K562 (cell line): ENCODE data around the gene NPAS3. TPM values are rescaled to one million over a fixed set of nuclear protein-coding genes. Genes with fewer than 3 reads are reported as not detected.

Experiments used
- ATAC-seq: fragments of 200-7000 bp; cut with Tn5 transposase; 3 replicates; pipeline ENCODE4 v1.9.1; 2020; ENCODE audit warnings: moderate library complexity
- BruUV-seq: library from RNA; stranded (reverse); fragments of 400-500 nt; replicated peaks from 2 replicates; lab custom pipeline; 2021; lab: Mats Ljungman, UMichigan
- CTCF ChIA-PET: fragments of 300-600 bp; formaldehyde crosslinking; extraction: SDS; loops from one replicate; lab custom pipeline; 2021; ENCODE audit warnings: low intra/inter-chr PET ratio; lab: Yijun Ruan, JAX
- POLR2A ChIA-PET: fragments of 300-600, 350-650 bp; sonication (Branson Sonifier 250); formaldehyde crosslinking; extraction: SDS; loops from one replicate; lab custom pipeline; 2021; ENCODE audit warnings: antibody characterized with exemption, inconsistent platforms; lab: Yijun Ruan, JAX
- DNase-seq, 4 experiments: peaks; one replicate each; pipeline versions ENCODE4 v3.0.0 to v3.0.0-alpha.2; 2011 to 2018; ENCODE audit warnings: low spot score in 3 of 4, mixed read lengths in 3 of 4; ENCODE audit errors: extremely low read depth in 1 of 4
- FAIRE-seq: peaks from 2 replicates; lab custom pipeline; 2011; peaks lifted over from hg19 to GRCh38; lab: Jason Lieb, UNC
- H2AFZ ChIP-seq: 2 replicates; pipeline ENCODE4 v1.6.0; 2011; ENCODE audit warnings: low read depth, low read length, control low read depth, inconsistent platforms
- H3K27ac ChIP-seq: fragments of 200-600 bp; 3 replicates; pipeline ENCODE4 v1.8.0; 2011; ENCODE audit warnings: low read depth, mild to moderate bottlenecking, control low read depth, inconsistent platforms, low read length, moderate library complexity, mixed read lengths; ENCODE audit errors: extremely low read depth
- H3K27me3 ChIP-seq, 2 experiments: fragments of 300-600 bp in 1 of 2; 2 replicates in 1 of 2; 3 replicates in 1 of 2; pipeline versions ENCODE4 v1.6.0 to v1.8.0; 2011; ENCODE audit warnings: inconsistent platforms in 2 of 2, low read length in 2 of 2, mild to moderate bottlenecking in 1 of 2, mixed read lengths in 1 of 2, moderate library complexity in 1 of 2; ENCODE audit not compliant: control insufficient read depth in 2 of 2, insufficient read depth in 2 of 2
- H3K36me3 ChIP-seq: fragments of 300-600 bp; 3 replicates; pipeline ENCODE4 v1.8.0; 2011; ENCODE audit warnings: mild to moderate bottlenecking, low read length, inconsistent platforms; ENCODE audit not compliant: control insufficient read depth, insufficient read depth
- H3K4me1 ChIP-seq, 2 experiments: fragments of 200-600 bp in 1 of 2; replicated peaks in 1 of 2; 2 replicates in 1 of 2; 3 replicates in 1 of 2; pipeline versions ENCODE4 v1.5.1 to v1.8.0; 2011; ENCODE audit warnings: inconsistent platforms in 2 of 2, low read length in 2 of 2, mild to moderate bottlenecking in 1 of 2, mixed read lengths in 1 of 2, moderate library complexity in 1 of 2; ENCODE audit not compliant: control insufficient read depth in 2 of 2, insufficient read depth in 2 of 2
- H3K4me2 ChIP-seq: 2 replicates; pipeline ENCODE4 v1.6.1; 2011; ENCODE audit warnings: low read length, control low read depth, inconsistent platforms, mixed read lengths; ENCODE audit not compliant: insufficient read depth
- H3K4me3 ChIP-seq: fragments of 200-600 bp; sonication (generic), shearing (Covaris generic); 2 replicates; pipeline ENCODE4 v1.5.1; 2016; ENCODE audit warnings: control low read depth, inconsistent platforms
- H3K79me2 ChIP-seq: fragments of 200-600 bp; 3 replicates; pipeline ENCODE4 v1.8.0; 2011; ENCODE audit warnings: low read length, inconsistent platforms; ENCODE audit not compliant: control insufficient read depth, insufficient read depth
- H3K9ac ChIP-seq, 2 experiments: 2 replicates each; pipeline versions ENCODE4 v1.6.0 to v1.6.1; 2011; ENCODE audit warnings: low read depth in 2 of 2, low read length in 2 of 2, control low read depth in 1 of 2, inconsistent platforms in 1 of 2, mild to moderate bottlenecking in 1 of 2, mixed read lengths in 1 of 2; ENCODE audit not compliant: insufficient read depth in 1 of 2
- H3K9me1 ChIP-seq: one replicate; pipeline ENCODE4 v1.6.0; 2011; ENCODE audit warnings: inconsistent platforms, mild to moderate bottlenecking, low read length, moderate library complexity; ENCODE audit not compliant: control insufficient read depth, insufficient read depth
- H3K9me3 ChIP-seq: replicated peaks from 2 replicates; pipeline ENCODE4 v1.5.1; 2011; ENCODE audit warnings: low read depth, low read length, inconsistent platforms; ENCODE audit not compliant: control insufficient read depth, insufficient read depth
- H4K20me1 ChIP-seq: replicated peaks from 2 replicates; pipeline ENCODE4 v1.6.1; 2011; ENCODE audit warnings: low read length, inconsistent platforms, mixed read lengths; ENCODE audit not compliant: control insufficient read depth, insufficient read depth
- CC2D1A ChIP-seq: fragments of 450-650 bp; IDR thresholded peaks from 2 replicates; pipeline ENCODE4 v1.6.1; 2017; ENCODE audit warnings: mild to moderate bottlenecking
- CREB1 ChIP-seq, 2 experiments: sonication (generic) in 1 of 2; formaldehyde crosslinking in 1 of 2; IDR thresholded peaks; 2 replicates each; pipeline versions ENCODE4 v1.6.1 to v1.8.0; 2012 to 2022; ENCODE audit warnings: inconsistent platforms in 1 of 2, mild to moderate bottlenecking in 1 of 2, missing genetic modification reagents in 1 of 2, moderate library complexity in 1 of 2
- HEY1 ChIP-seq: fragments of 250-450 bp; sonication (Bioruptor Pico); IDR thresholded peaks from 2 replicates; pipeline ENCODE4 v1.5.0; 2020; ENCODE audit warnings: mild to moderate bottlenecking, moderate library complexity, borderline replicate concordance
- KLF10 ChIP-seq: fragments of 250-450 bp; sonication (Bioruptor Pico); IDR thresholded peaks from 2 replicates; pipeline ENCODE4 v1.6.1; 2021; ENCODE audit warnings: matching md5 sums
- PTTG1 ChIP-seq: fragments of 450-650 bp; IDR thresholded peaks from 2 replicates; pipeline ENCODE4 v1.6.1; 2016; ENCODE audit warnings: low read depth, mild to moderate bottlenecking, missing genetic modification characterization, missing compliant biosample characterization
- SP2 ChIP-seq: IDR thresholded peaks from 2 replicates; pipeline ENCODE4 v1.6.1; 2011; ENCODE audit warnings: mild to moderate bottlenecking, low read depth, low read length, moderate library complexity; ENCODE audit not compliant: poor library complexity, severe bottlenecking; ENCODE audit errors: extremely low read depth
- SUPT5H ChIP-seq: fragments of 450-650 bp; IDR thresholded peaks from 2 replicates; pipeline ENCODE4 v1.6.1; 2016
- XRCC5 ChIP-seq: fragments of 200-400 bp; formaldehyde crosslinking; IDR thresholded peaks from 2 replicates; pipeline ENCODE4 v1.6.1; 2017; ENCODE audit warnings: low read depth, mild to moderate bottlenecking, low read length
- ZBED1 ChIP-seq: IDR thresholded peaks from 2 replicates; pipeline ENCODE4 v1.6.1; 2014
- ZNF507 ChIP-seq: conservative IDR thresholded peaks from 2 replicates; pipeline ENCODE4 v1.6.1; 2017; ENCODE audit warnings: missing genetic modification characterization, missing compliant biosample characterization
- ZNF589 ChIP-seq: fragments of 200-800 bp; sonication (Bioruptor generic); IDR thresholded peaks from 2 replicates; pipeline ENCODE4 v1.6.1; 2016; ENCODE audit warnings: low read depth, missing genetic modification characterization, missing compliant biosample characterization
- ZZZ3 ChIP-seq: fragments of 450-650 bp; IDR thresholded peaks from 2 replicates; pipeline ENCODE4 v1.6.1; 2016; ENCODE audit warnings: antibody characterized with exemption, mild to moderate bottlenecking, moderate library complexity
- WGBS: fragments of 100-300 bp; shearing (Covaris generic); methylation state at CpG from one replicate; pipeline ENCODE4 v1.1.6; 2016; ENCODE audit warnings: low coverage, mixed read lengths; ENCODE audit not compliant: insufficient coverage; ENCODE audit errors: missing lambda C conversion rate; 5-methylcytosine and 5-hydroxymethylcytosine counted together
- in situ Hi-C: fragments of 300-500 bp; cut with MboI; formaldehyde crosslinking; loops from 4 replicates; pipeline ENCODE4 v1.15.0; 2018; ENCODE audit warnings: inconsistent platforms, mixed read lengths
- intact Hi-C: fragments of 100-400 bp; cut with micrococcal nuclease; formaldehyde crosslinking; loops from 2 replicates; pipeline ENCODE4 v1.14.2; 2022
- polyA plus RNA-seq, 8 experiments: library from polyadenylated mRNA; depleted of rRNA in 4 of 8; stranded (reverse) in 5 of 8; unstranded in 3 of 8; fragments of >200 nt; fragmentation: Nextera tagmentation in 2 of 8; fragmentation: Illumina TruSeq in 1 of 8; extraction: Ambion mirVana in 2 of 8; extraction: Trizol in 1 of 8; gene quantifications; 2 replicates each; pipeline versions ENCODE4 v1.2.1 to v1.2.3, GENCODE V29; 2011 to 2014; ENCODE audit warnings: inconsistent platforms in 1 of 8, missing spikeins in 1 of 8
- total RNA-seq, 7 experiments: library from RNA; depleted of rRNA in 6 of 7; stranded (reverse); fragments of >200 nt in 6 of 7; fragmentation: Illumina TruSeq in 2 of 7; extraction: Trizol in 2 of 7; gene quantifications; 2 replicates each; pipeline versions ENCODE4 v1.2.1 to v1.2.3, GENCODE V29; 2011 to 2021; ENCODE audit warnings: low replicate concordance in 1 of 7
- TF ChIP-seq, protein P1 (sequence below): fragments of 250-450 bp; sonication (Bioruptor Pico); IDR thresholded peaks from 2 replicates; pipeline ENCODE4 v1.8.0; 2021; ENCODE audit warnings: moderate library complexity, mild to moderate bottlenecking, inconsistent platforms
- TF ChIP-seq, protein P2 (sequence below): fragments of 250-450 bp; sonication (Bioruptor Pico); IDR thresholded peaks from 2 replicates; pipeline ENCODE4 v1.5.0; 2021; ENCODE audit warnings: mild to moderate bottlenecking, borderline replicate concordance
- TF ChIP-seq, protein P3 (sequence below), 2 experiments: fragments of 250-450 bp in 1 of 2; fragments of 450-650 bp in 1 of 2; sonication (Bioruptor Pico) in 1 of 2; IDR thresholded peaks; 2 replicates each; pipeline versions ENCODE4 v1.6.1 to v1.8.0; 2016 to 2021; ENCODE audit warnings: mild to moderate bottlenecking in 2 of 2, moderate library complexity in 2 of 2, missing compliant biosample characterization in 1 of 2, missing genetic modification characterization in 1 of 2

The NPAS3 gene
- total and polyA plus RNA-seq, 9 of the 15 experiments (the other 6 are each of a cell fraction or from before 2014, with no cell fraction given): 0.04 TPM; not detected in 8

DNA sequence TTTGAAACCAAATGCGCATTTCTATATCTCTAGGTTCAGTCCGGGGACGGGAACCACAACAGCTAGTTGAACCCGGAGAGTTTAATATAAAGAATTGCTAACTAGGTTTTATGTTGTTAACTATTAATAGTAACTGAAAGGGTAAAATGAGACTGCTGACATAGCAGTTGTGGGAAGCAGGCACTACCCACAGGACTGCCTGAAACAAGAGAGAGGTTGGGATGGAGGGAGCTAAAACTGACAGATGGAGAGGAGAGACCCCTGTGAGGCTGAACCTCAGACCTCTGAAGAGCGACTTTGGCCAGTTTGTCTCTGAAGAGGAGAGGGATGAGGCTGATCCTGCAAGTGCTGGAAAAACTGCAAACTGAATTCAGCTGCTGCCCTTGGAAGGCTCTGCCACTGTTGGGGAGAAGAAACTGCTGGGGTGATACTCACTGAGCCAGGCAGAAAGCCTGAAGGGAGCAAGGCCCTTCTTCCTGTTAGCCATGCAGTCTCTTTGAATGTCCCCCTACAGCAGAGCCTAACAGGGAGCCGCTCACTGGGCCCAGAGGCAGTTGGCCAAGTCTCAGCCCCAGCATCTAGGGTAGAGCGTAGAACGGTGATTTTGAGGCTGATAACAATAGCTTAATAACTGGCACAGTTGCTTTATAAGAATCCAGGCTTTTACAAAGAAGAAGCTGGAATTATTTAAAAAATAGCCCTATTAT is 172.2 kb downstream of the NPAS3 start:
- CTCF ChIA-PET: no interaction called here
- FAIRE-seq: no peak

More for the DNA sequence above, 172.2 kb downstream of the NPAS3 start:
- ATAC-seq (no peak), DNase-seq (no peak)
- Histone ChIP-seq H4K20me1 (no peaks in the 10 kb centered on the region), H3K4me2 (no peak overlapping the region), H3K27ac (no peak overlapping the region)
- TF ChIP-seq XRCC5 (no peak), HEY1 (CRISPR knock-in tag) (no peak), ZNF507 (tag) (no peak), CREB1 (IDR thresholded peaks at IDR 0.05) (no peak), CREB1 (CRISPR knock-in tag; IDR thresholded peaks at IDR 0.05) (no peak), PTTG1 (no peak), ZNF589 (CRISPR knock-in tag) (no peak), CC2D1A (no peak), SP2 (no peak), SUPT5H (no peak), ZZZ3 (no peak), ZBED1 (no peak), KLF10 (no peak)
- TF ChIP-seq, protein P1, sequence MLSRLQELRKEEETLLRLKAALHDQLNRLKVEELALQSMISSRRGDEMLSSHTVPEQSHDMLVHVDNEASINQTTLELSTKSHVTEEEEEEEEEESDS (CRISPR knock-in tag): no peak
- TF ChIP-seq, protein P2, sequence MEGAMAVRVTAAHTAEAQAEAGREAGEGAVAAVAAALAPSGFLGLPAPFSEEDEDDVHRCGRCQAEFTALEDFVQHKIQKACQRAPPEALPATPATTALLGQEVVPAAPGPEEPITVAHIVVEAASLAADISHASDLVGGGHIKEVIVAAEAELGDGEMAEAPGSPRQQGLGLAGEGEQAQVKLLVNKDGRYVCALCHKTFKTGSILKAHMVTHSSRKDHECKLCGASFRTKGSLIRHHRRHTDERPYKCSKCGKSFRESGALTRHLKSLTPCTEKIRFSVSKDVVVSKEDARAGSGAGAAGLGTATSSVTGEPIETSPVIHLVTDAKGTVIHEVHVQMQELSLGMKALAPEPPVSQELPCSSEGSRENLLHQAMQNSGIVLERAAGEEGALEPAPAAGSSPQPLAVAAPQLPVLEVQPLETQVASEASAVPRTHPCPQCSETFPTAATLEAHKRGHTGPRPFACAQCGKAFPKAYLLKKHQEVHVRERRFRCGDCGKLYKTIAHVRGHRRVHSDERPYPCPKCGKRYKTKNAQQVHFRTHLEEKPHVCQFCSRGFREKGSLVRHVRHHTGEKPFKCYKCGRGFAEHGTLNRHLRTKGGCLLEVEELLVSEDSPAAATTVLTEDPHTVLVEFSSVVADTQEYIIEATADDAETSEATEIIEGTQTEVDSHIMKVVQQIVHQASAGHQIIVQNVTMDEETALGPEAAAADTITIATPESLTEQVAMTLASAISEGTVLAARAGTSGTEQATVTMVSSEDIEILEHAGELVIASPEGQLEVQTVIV (CRISPR knock-in tag): no peak
- TF ChIP-seq, protein P3, sequence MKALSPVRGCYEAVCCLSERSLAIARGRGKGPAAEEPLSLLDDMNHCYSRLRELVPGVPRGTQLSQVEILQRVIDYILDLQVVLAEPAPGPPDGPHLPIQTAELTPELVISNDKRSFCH (CRISPR knock-in tag; IDR thresholded peaks at IDR 0.05): no peak
- TF ChIP-seq, protein P3 (tag; IDR thresholded peaks at IDR 0.05): no peak
- TF ChIP-seq, all 486 proteins: peak for 0
- BruUV-seq: no TSS peak
- Histone ChIP-seq H3K27me3 (no peaks in the 10 kb centered on the region), H3K4me1 (no peaks in the 10 kb centered on the region), H3K9me3 (no peaks in the 10 kb centered on the region), H3K9me1 (no peaks in the 10 kb centered on the region), H3K36me3 (no peaks in the 10 kb centered on the region), H2AFZ (no peak overlapping the region), H3K9ac (no peak overlapping the region), H3K4me3 (no peak overlapping the region), H3K79me2 (no peaks in the 10 kb centered on the region)
- POLR2A ChIA-PET: no interaction called here
- in situ Hi-C loops: no loop called here
- WGBS: under 1% methylated on average over 8 of the region's 8 CpGs
- intact Hi-C loops: no loop called here
